GM10248 (cell line): ENCODE results near the gene CD226.
"Not testable (repeated sequence)": the region's sequence is repeated elsewhere in the genome, so short reads cannot be mapped to it uniquely, and the experiment has no call there.

Source experiments
- CTCF ChIA-PET: fragments of 300-600 bp; sonication (Branson Sonifier 250); formaldehyde crosslinking; extraction: SDS; loops from one replicate; lab custom pipeline; 2021; ENCODE audit warnings: antibody characterized with exemption; lab: Yijun Ruan, JAX
- POLR2A ChIA-PET: fragments of 350-650 bp; sonication (Branson Sonifier 250); formaldehyde crosslinking; extraction: SDS; loops from one replicate; lab custom pipeline; 2020; ENCODE audit warnings: antibody characterized with exemption; lab: Yijun Ruan, JAX
- DNase-seq: peaks from one replicate; pipeline ENCODE4 v3.0.0; 2012; ENCODE audit errors: extremely low spot score
- CTCF ChIP-seq: IDR thresholded peaks from 2 replicates; pipeline ENCODE4 v1.5.1; 2012; ENCODE audit warnings: mild to moderate bottlenecking, low read depth; ENCODE audit errors: extremely low read depth, missing control alignments, control extremely low read depth

CD226 gene

GRCh38 chr18:69985239-69985638, 37.6 kb upstream of the CD226 start:
- ChIA-PET CTCF (interaction anchor here (0.7 to 2.5 kb wide), 2 partner anchors 11 to 19 kb away, joined by 4 to 10 read pairs; no protein-coding TSS in a partner anchor), POLR2A (no interaction called here)
- TF ChIP-seq CTCF: no peak
- no peak for DNase-seq

- no peak for TF ChIP-seq CTCF
These were observed 34.7 kb upstream of the CD226 start for GRCh38 chr18:69982417-69982816.

GRCh38 chr18:69981948-69982347, 34.3 kb upstream of the CD226 start:
- CTCF ChIA-PET: interaction anchor here (0.9 to 1.5 kb wide), 5 partner anchors 11 to 25 kb away, joined by 3 to 4 read pairs (median 4); no protein-coding TSS in a partner anchor
- POLR2A ChIA-PET: no interaction called here
- TF ChIP-seq CTCF: no peak
- DNase-seq: no peak

More at GRCh38 chr18:69982417-69982816, 34.7 kb upstream of the CD226 start:
- CTCF ChIA-PET: interaction anchor here (0.9 to 1.5 kb wide), 5 partner anchors 11 to 26 kb away, joined by 3 to 4 read pairs (median 4); no protein-coding TSS in a partner anchor
- POLR2A ChIA-PET: no interaction called here
- no peak for DNase-seq

GRCh38 chr18:69980982-69981804, 33.5 kb upstream of the CD226 start:
- ChIA-PET CTCF (interaction anchor here (0.8 to 1.7 kb wide), 9 partner anchors 12 to 215 kb away, joined by 3 to 7 read pairs (median 4); no protein-coding TSS in a partner anchor), POLR2A (no interaction called here)
- TF ChIP-seq CTCF: no peak
- DNase-seq: no peak

- ChIA-PET CTCF (interaction anchor here (0.7 to 1.7 kb wide), 6 partner anchors 14 to 216 kb away, joined by 3 to 7 read pairs (median 4); no protein-coding TSS in a partner anchor), POLR2A (no interaction called here)
- no peak for TF ChIP-seq CTCF
- no peak for DNase-seq
These were observed 32.8 kb upstream of the CD226 start for GRCh38 chr18:69980509-69980908.

GRCh38 chr18:69978732-69979715, 31.4 kb upstream of the CD226 start:
- peak; percentile 36 for DNase-seq
- TF ChIP-seq CTCF: no peak
- CTCF ChIA-PET: interaction anchor here (1.0 kb wide), 1 partner anchor 20 kb away, joined by 3 read pairs; no protein-coding TSS in a partner anchor
- POLR2A ChIA-PET: no interaction called here

GRCh38 chr18:69975294-69975693, 27.6 kb upstream of the CD226 start:
- DNase-seq, POLR2A ChIA-PET: not testable (repeated sequence)
- CTCF ChIA-PET: interaction anchor here (3.2 kb wide), 1 partner anchor 16 kb away, joined by 12 read pairs; no protein-coding TSS in a partner anchor
